Ascending aorta (tissue), 2 donors: Measurements from ENCODE around the gene ZNF229. TPM values are rescaled to one million over a fixed set of nuclear protein-coding genes. Genes with fewer than 3 reads are reported as not detected.
"Not testable (repeated sequence)": the region's sequence is repeated elsewhere in the genome, so short reads cannot be mapped to it uniquely, and the experiment has no call there.

ENCODE experiments used
- DNase-seq, 2 donors: peaks; one replicate each; pipeline ENCODE4 v3.0.0-alpha.2; 2019; ENCODE audit warnings: low spot score in 2 of 2
- H3K27ac ChIP-seq, 2 donors: fragments of 200-600 bp; sonication (generic); one replicate each; pipeline ENCODE4 v1.5.1; 2016 to 2017; ENCODE audit warnings: mild to moderate bottlenecking in 1 of 2
- H3K27me3 ChIP-seq: fragments of 200-600 bp; sonication (generic); one replicate; pipeline ENCODE4 v1.5.1; 2017
- H3K36me3 ChIP-seq, 2 donors: fragments of 200-600 bp; sonication (generic); one replicate each; pipeline ENCODE4 v1.5.1; 2016
- H3K4me1 ChIP-seq, 2 donors: fragments of 200-600 bp; sonication (generic); one replicate each; pipeline ENCODE4 v1.5.1; 2016 to 2017; ENCODE audit warnings: mild to moderate bottlenecking in 1 of 2
- H3K4me3 ChIP-seq, 2 donors: fragments of 200-600 bp; sonication (generic); one replicate each; pipeline ENCODE4 v1.5.1; 2016 to 2017; ENCODE audit warnings: mild to moderate bottlenecking in 1 of 2
- H3K9me3 ChIP-seq, 2 donors: fragments of 200-600 bp; sonication (generic); one replicate each; pipeline ENCODE4 v1.5.1; 2016
- intact Hi-C: fragments of 100-400 bp; cut with DNase I; formaldehyde crosslinking; loops from one replicate; pipeline ENCODE4 v1.15.1; 2023
- total RNA-seq: library from RNA; depleted of rRNA; stranded (reverse); fragments of >200 nt; gene quantifications from one replicate; pipeline ENCODE4 v1.1.0, GENCODE V29; 2016
- TF ChIP-seq, protein P1 (sequence below), 3 experiments: fragments of 200-600 bp in 2 of 3; fragments of 450-650 bp in 1 of 3; sonication (generic) in 2 of 3; IDR thresholded peaks; one replicate each; pipeline ENCODE4 v1.5.1; 2016 to 2019; ENCODE audit warnings: antibody characterized with exemption in 3 of 3, mild to moderate bottlenecking in 1 of 3, moderate library complexity in 1 of 3

The ZNF229 gene
- total RNA-seq, 1 donor from 2014 or later, result 2.1 TPM

DNA sequence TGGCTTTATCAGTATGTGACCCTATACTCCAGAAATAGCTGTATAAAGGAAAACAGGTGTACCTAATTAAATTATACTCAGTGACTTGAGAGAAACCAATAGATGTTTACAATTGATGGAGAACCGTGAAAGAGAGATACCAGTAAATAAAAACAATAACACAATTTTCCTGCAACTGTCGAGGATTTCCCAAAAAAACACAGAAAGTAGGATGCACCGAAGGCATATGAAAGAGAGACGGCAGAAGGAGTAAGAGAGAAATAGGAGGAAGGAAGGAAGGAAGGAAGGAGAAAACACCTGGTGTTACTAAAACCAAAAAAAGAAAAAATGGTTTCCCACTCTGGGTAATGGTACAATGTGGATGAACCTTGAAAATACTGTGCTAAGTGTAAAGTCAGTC, 6.8 kb upstream of the ZNF229 start:
- DNase-seq, result no peak
- Histone ChIP-seq H3K36me3 (no peaks in the 10 kb centered on the region), H3K4me3 (no peak overlapping the region), H3K27me3 (no peaks in the 10 kb centered on the region), H3K9me3 (peaks cover 7 to 35% of the 10 kb centered on the region in 2 donors), H3K27ac (no peak overlapping the region), H3K4me1 (no peaks in the 10 kb centered on the region)
- TF ChIP-seq, protein P1, sequence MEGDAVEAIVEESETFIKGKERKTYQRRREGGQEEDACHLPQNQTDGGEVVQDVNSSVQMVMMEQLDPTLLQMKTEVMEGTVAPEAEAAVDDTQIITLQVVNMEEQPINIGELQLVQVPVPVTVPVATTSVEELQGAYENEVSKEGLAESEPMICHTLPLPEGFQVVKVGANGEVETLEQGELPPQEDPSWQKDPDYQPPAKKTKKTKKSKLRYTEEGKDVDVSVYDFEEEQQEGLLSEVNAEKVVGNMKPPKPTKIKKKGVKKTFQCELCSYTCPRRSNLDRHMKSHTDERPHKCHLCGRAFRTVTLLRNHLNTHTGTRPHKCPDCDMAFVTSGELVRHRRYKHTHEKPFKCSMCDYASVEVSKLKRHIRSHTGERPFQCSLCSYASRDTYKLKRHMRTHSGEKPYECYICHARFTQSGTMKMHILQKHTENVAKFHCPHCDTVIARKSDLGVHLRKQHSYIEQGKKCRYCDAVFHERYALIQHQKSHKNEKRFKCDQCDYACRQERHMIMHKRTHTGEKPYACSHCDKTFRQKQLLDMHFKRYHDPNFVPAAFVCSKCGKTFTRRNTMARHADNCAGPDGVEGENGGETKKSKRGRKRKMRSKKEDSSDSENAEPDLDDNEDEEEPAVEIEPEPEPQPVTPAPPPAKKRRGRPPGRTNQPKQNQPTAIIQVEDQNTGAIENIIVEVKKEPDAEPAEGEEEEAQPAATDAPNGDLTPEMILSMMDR (IDR thresholded peaks at IDR 0.05), result no peak
- intact Hi-C loops, result no loop called here

DNA sequence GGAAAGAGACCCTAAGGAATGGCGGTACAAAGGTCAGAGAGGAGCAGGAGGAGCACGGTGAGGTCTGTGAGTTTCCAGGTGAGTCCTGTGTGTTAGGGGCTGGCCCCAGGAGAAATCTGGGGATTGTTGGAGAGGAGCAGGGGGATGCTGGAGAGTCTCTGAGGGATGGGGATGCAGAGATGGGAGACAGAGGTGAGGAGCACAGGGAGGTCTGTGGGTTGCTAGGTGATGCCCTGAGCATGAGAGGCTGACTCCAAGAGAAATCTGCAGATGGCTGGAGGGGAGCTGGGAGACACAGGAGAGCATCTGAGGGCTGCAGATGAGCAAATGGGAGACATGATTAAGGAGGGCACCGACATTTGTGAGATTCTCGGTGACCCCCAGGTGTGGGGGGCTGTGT, 4.1 kb upstream of the ZNF229 start:
- no peaks in the 10 kb centered on the region for H3K27me3 ChIP-seq
- H3K4me1 ChIP-seq, result peaks cover 0 to 3% of the 10 kb centered on the region in 2 donors
- no peak overlapping the region for H3K4me3 ChIP-seq
- no peak overlapping the region for H3K27ac ChIP-seq
- H3K9me3 ChIP-seq, result peaks cover 0 to 41% of the 10 kb centered on the region in 2 donors
- TF ChIP-seq, protein P1 (IDR thresholded peaks at IDR 0.05), result no peak
- no peaks in the 10 kb centered on the region for H3K36me3 ChIP-seq
- intact Hi-C loops, result no loop called here
- no peak for DNase-seq

DNA sequence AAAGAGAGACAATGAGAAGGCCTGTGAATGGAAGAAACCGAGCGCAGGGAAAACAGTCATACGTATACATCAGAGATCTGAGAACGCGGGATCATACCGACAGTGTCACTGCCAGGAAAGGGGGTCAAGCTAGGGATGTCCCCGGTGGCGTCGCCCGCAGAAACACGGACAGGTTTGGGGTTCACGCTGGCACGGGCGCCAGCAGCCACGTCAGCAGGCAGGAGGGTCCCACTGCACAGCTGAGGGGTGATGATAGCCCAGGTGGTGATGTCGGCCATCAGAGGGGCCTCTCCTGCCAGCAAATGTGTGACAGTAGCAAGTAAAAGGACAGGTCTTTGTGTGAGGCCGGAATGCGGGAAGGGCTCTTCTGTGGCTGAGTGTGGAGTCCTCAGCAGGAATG, 3.4 kb upstream of the ZNF229 start:
- Histone ChIP-seq H3K27ac (no peak overlapping the region), H3K4me1 (peaks cover 0 to 3% of the 10 kb centered on the region in 2 donors), H3K9me3 (peaks cover 0 to 46% of the 10 kb centered on the region in 2 donors), H3K27me3 (no peaks in the 10 kb centered on the region), H3K4me3 (no peak overlapping the region), H3K36me3 (no peaks in the 10 kb centered on the region)
- intact Hi-C loops, result no loop called here
- no peak for DNase-seq
- TF ChIP-seq, protein P1 (IDR thresholded peaks at IDR 0.05), result no peak

DNA sequence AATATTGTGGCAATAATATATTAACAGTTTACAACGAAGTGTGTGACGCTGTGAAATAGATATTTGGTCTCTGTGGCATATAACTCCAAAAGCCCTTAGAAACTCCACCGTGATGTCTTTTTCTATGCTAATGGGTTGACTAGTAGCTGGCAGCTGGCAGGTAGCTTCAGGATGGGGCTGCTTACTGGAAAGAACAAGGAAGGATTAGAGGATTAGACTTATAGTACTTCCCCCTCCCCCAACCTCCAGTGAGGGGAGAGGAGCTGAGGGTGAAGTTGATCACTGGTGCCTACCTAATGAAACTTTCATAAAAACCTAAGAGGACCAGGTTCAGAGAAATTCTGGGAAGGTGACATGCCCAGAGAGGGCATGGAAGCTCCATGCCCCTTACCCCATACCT, 9.8 kb downstream of the ZNF229 start:
- Histone ChIP-seq H3K36me3 (peaks cover 63 to 84% of the 10 kb centered on the region in 2 donors), H3K27me3 (no peaks in the 10 kb centered on the region), H3K9me3 (peaks cover 68 to 98% of the 10 kb centered on the region in 2 donors), H3K27ac (no peak overlapping the region), H3K4me1 (no peaks in the 10 kb centered on the region), H3K4me3 (no peak overlapping the region)
- intact Hi-C loops, result no loop called here
- TF ChIP-seq, protein P1 (IDR thresholded peaks at IDR 0.05), result no peak
- no peak for DNase-seq

DNA sequence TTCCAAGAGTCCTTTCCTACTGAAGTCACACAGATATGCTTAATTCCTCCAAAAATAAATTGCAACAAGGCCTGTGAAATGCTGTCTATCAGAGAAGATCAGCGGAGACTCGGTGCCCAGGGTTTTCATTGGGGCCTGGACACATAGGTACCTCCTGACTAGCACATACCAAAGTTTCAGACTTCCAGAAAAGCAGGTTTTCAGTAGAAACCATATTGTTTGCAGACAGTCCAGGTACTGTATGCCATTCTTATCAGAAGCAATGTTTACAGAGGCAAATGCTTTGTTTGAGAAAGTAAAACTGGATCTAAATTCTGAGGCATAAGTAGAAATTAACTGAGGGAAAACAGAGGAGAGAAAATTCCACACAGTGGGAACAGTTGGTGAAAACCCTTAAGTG, 12.8 kb downstream of the ZNF229 start:
- H3K4me1 ChIP-seq, result no peaks in the 10 kb centered on the region
- H3K27me3 ChIP-seq, result no peaks in the 10 kb centered on the region
- no peak for DNase-seq
- H3K9me3 ChIP-seq, result peaks cover 73 to 97% of the 10 kb centered on the region in 2 donors
- intact Hi-C loops, result no loop called here
- TF ChIP-seq, protein P1 (IDR thresholded peaks at IDR 0.05), result no peak
- H3K27ac ChIP-seq, result no peak overlapping the region
- no peak overlapping the region for H3K4me3 ChIP-seq
- H3K36me3 ChIP-seq, result peaks cover 63 to 80% of the 10 kb centered on the region in 2 donors

DNA sequence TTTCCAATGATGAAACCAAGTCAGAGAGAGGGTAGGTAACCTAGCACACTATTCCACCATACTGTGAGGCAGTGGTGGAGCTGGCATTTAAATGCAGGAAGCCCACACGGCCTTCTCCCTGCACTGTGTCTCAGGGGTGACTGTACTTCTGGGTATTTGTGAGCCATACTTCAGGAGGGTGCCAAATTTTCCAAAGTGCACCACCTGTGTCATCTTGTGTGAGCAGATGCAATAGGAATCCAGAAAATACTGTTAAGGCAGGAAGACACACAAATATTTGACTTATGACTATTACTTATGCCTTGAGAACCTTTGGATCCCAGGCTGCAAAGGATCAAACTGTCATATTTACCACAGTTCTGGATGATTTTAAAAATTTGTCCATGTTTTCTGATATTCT, 17.3 kb downstream of the ZNF229 start:
- intact Hi-C loops, result no loop called here
- Histone ChIP-seq H3K4me3 (no peak overlapping the region), H3K27ac (no peak overlapping the region), H3K36me3 (peaks cover 61 to 69% of the 10 kb centered on the region in 2 donors), H3K27me3 (no peaks in the 10 kb centered on the region), H3K4me1 (no peaks in the 10 kb centered on the region), H3K9me3 (peaks cover 83 to 99% of the 10 kb centered on the region in 2 donors)
- no peak for DNase-seq
- TF ChIP-seq, protein P1 (IDR thresholded peaks at IDR 0.05), result no peak

DNA sequence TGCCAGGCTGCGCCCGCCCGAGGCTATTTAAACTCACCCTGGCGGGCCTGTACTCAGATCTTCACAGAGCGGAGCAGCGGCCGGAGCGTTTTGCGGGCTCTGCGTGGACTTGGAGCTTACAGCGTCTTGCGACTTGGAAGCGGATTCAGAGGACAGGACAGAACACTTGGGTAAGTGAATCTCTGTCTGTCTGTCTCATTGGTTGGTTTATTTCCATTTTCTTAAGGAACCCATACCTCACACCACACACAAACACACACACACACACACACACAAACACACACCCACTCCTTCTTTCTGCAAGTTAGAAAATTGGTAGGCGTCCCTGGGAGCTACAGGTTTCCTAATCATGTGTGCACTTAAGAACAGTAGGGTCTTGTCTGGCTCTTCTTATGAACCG, 32.7 kb downstream of the ZNF229 start:
- DNase-seq, H3K4me3 ChIP-seq, H3K27me3 ChIP-seq, H3K27ac ChIP-seq, intact Hi-C loops, H3K36me3 ChIP-seq, H3K4me1 ChIP-seq: not testable (repeated sequence)
- H3K9me3 ChIP-seq, result peaks cover 22 to 54% of the 10 kb centered on the region in 2 donors
